MCF 10A (cell line): ENCODE data around the gene FAM8A1. TPM values are rescaled to one million over a fixed set of nuclear protein-coding genes. Genes with fewer than 3 reads are reported as not detected.
A peak's percentile ranks its signal among the peaks of the same experiment; 100 is the strongest.

Experiments
- BruUV-seq: library from RNA; stranded (reverse); fragments of 400-500 nt; replicated peaks from 2 replicates; lab custom pipeline; 2021; lab: Mats Ljungman, UMichigan
- CTCF ChIA-PET: fragments of 300-600 bp; sonication (Branson Sonifier 250); formaldehyde crosslinking; extraction: SDS; loops from one replicate; lab custom pipeline; 2021; ENCODE audit warnings: antibody characterized with exemption, inconsistent platforms; lab: Yijun Ruan, JAX
- POLR2A ChIA-PET: fragments of 300-600, 350-650 bp; sonication (Branson Sonifier 250); formaldehyde crosslinking; extraction: SDS; loops from one replicate; lab custom pipeline; 2020; ENCODE audit warnings: antibody characterized with exemption, inconsistent platforms; lab: Yijun Ruan, JAX
- DNase-seq: peaks from one replicate; pipeline ENCODE4 v3.0.0-alpha.2; 2018; ENCODE audit not compliant: unreplicated experiment
- H3K27ac Mint-ChIP-seq: one replicate; pipeline ENCODE4 v1.8.0; 2022; ENCODE audit warnings: mild to moderate bottlenecking, low read depth, mixed read lengths; ENCODE audit not compliant: unreplicated experiment
- H3K27me3 Mint-ChIP-seq: one replicate; pipeline ENCODE4 v1.8.0; 2022; ENCODE audit warnings: mixed read lengths; ENCODE audit not compliant: insufficient read depth, unreplicated experiment
- H3K36me3 Mint-ChIP-seq: one replicate; pipeline ENCODE4 v1.8.0; 2022; ENCODE audit warnings: mild to moderate bottlenecking, moderate library complexity, mixed read lengths; ENCODE audit not compliant: insufficient read depth, unreplicated experiment
- H3K4me1 Mint-ChIP-seq: one replicate; pipeline ENCODE4 v1.8.0; 2022; ENCODE audit warnings: mixed read lengths; ENCODE audit not compliant: insufficient read depth, unreplicated experiment
- H3K4me3 Mint-ChIP-seq: one replicate; pipeline ENCODE4 v1.8.0; 2022; ENCODE audit warnings: mild to moderate bottlenecking, moderate library complexity, mixed read lengths; ENCODE audit not compliant: unreplicated experiment
- H3K9me3 Mint-ChIP-seq: one replicate; pipeline ENCODE4 v1.8.0; 2022; ENCODE audit warnings: mixed read lengths; ENCODE audit not compliant: unreplicated experiment
- CTCF ChIP-seq: fragments of 200-600 bp; IDR thresholded peaks from one replicate; pipeline ENCODE4 v1.8.0; 2022; ENCODE audit warnings: antibody characterized with exemption, mild to moderate bottlenecking; ENCODE audit not compliant: unreplicated experiment
- intact Hi-C: fragments of 100-400 bp; cut with micrococcal nuclease; formaldehyde crosslinking; loops from 2 replicates; pipeline ENCODE4 v1.14.1; 2022
- total RNA-seq: library from RNA; stranded (reverse); gene quantifications from 2 replicates; pipeline ENCODE4 v1.2.3, GENCODE V29; 2022

The FAM8A1 gene
- total RNA-seq, 1 experiment from 2014 or later: 12.7 TPM

- no peaks in the 10 kb centered on the region for H3K36me3 Mint-ChIP-seq
- BruUV-seq: no TSS peak
- CTCF ChIA-PET: no interaction called here
- DNase-seq: no peak
- intact Hi-C loops: no loop called here
- POLR2A ChIA-PET: no interaction called here
- peaks cover 7% of the 10 kb centered on the region for H3K9me3 Mint-ChIP-seq
- no peak overlapping the region for H3K4me3 Mint-ChIP-seq
- no peaks in the 10 kb centered on the region for H3K4me1 Mint-ChIP-seq
- TF ChIP-seq CTCF: no peak
- H3K27me3 Mint-ChIP-seq: no peaks in the 10 kb centered on the region
- H3K27ac Mint-ChIP-seq: no peak overlapping the region
Observed at GRCh38 chr6:17562636-17563035, 37.5 kb upstream of the FAM8A1 start.

- intact Hi-C loops: no loop called here
- no peak overlapping the region for H3K27ac Mint-ChIP-seq
- no peak for TF ChIP-seq CTCF
- no peak for DNase-seq
- H3K4me1 Mint-ChIP-seq: no peaks in the 10 kb centered on the region
- no peaks in the 10 kb centered on the region for H3K27me3 Mint-ChIP-seq
- ChIA-PET CTCF (interaction anchor here (0.6 kb wide), 2 partner anchors 147 to 214 kb away, joined by 4 to 5 read pairs; no protein-coding TSS in a partner anchor), POLR2A (no interaction called here)
- no peak overlapping the region for H3K4me3 Mint-ChIP-seq
- H3K36me3 Mint-ChIP-seq: no peaks in the 10 kb centered on the region
- no TSS peak for BruUV-seq
- H3K9me3 Mint-ChIP-seq: peaks cover 7% of the 10 kb centered on the region
Observed at GRCh38 chr6:17565399-17565798, 34.7 kb upstream of the FAM8A1 start.

DNA sequence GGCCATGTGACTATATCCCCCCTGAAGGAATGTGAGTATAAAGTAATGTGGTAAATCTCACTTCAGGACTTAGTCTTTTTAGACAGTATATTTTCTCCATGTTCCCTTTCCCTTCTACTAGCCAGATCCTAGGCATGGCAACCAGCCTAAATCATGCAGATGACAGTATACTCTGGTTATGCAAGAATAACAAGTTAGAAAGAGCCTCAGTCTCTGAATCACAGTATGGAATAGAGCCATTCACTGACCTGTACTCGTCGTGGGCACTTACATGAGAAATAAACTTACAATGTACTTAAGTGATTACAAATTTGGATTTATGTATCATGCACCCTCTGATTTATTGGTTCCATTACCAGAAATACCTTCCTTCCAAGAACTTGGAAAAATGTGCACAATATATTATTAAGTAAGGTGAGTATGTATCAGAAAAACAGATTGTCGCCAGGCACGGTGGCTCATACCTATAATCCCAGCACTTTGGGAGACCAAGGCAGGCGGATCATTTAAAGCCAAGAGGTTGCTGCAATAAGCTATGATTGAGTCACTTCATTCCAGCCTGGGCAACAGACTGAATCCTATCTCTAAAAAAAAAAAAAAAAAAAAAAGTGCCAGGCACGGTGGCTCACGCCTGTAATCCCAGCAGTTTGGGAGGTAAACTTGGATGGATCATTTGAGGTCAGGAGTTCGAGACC, 25.1 kb upstream of the FAM8A1 start:
- Mint-ChIP-seq H3K4me3 (no peak overlapping the region), H3K27me3 (no peaks in the 10 kb centered on the region), H3K4me1 (peaks cover 6% of the 10 kb centered on the region), H3K36me3 (peaks cover 6% of the 10 kb centered on the region), H3K9me3 (peaks cover 13% of the 10 kb centered on the region), H3K27ac (peak overlapping the region; percentile 31)
- BruUV-seq: no TSS peak
- intact Hi-C loops: loop anchor here (10.0 kb wide), 1 partner anchor 180 kb away; the partner anchor contains the start of gene CAP2
- peak; percentile 85 for DNase-seq
- ChIA-PET CTCF (interaction anchor here (0.6 to 1.3 kb wide), 4 partner anchors 8 to 423 kb away, joined by 3 read pairs; no protein-coding TSS in a partner anchor), POLR2A (interaction anchor here (0.6 to 1.0 kb wide), 2 partner anchors 25 to 182 kb away, joined by 3 read pairs; partner anchors contain the start of genes CAP2 and FAM8A1)
- TF ChIP-seq CTCF: no peak

DNA sequence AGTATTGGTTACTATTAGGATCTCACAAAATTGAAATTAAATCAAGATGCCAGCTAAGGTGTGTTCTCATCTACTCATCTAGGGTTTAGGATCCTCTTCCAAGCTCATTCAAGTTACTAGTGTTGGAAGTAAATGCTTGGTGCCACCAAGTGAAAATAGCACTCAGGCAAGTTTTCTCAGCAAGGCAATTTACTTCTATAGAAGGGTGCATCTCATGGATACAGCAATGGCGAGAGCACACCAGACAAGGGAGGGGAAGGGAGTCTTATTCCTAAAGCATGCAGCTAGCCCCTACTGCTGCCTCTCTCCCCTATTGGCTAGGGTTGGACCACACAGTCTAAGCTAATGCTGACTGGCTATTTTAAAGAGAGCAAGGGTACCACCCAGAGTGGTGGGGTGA, 23.0 kb upstream of the FAM8A1 start:
- H3K36me3 Mint-ChIP-seq: peaks cover 6% of the 10 kb centered on the region
- no peak overlapping the region for H3K4me3 Mint-ChIP-seq
- BruUV-seq: no TSS peak
- ChIA-PET CTCF (no interaction called here), POLR2A (no interaction called here)
- intact Hi-C loops: loop anchor here (10.0 kb wide), 1 partner anchor 182 kb away; the partner anchor contains the start of gene CAP2
- no peak overlapping the region for H3K27ac Mint-ChIP-seq
- no peak for TF ChIP-seq CTCF
- peaks cover 6% of the 10 kb centered on the region for H3K4me1 Mint-ChIP-seq
- DNase-seq: no peak
- no peaks in the 10 kb centered on the region for H3K27me3 Mint-ChIP-seq
- peaks cover 13% of the 10 kb centered on the region for H3K9me3 Mint-ChIP-seq
